ENCODE measurements around the gene RASGRF2. TPM values are rescaled to one million over a fixed set of nuclear protein-coding genes. Genes with fewer than 3 reads are reported as not detected.

RASGRF2 gene
- total and polyA plus RNA-seq, 10 donors: 0.74 to 13.9 (median 8.8) TPM

GRCh38 chr5:81180780-81181460, 220.8 kb downstream of the RASGRF2 start:
- peaks cover 0 to 10% (median 0%) of the 10 kb centered on the region in 6 donors for H3K36me3 ChIP-seq
- no peak for DNase-seq
- TF ChIP-seq CTCF (IDR thresholded peaks at IDR 0.05 in 8 of 11, conservative IDR thresholded peaks at IDR 0.05 in 3 of 11): no peak
- no peak for TF ChIP-seq POLR2A (IDR thresholded peaks at IDR 0.05)
- no peak for TF ChIP-seq POLR2AphosphoS5 (IDR thresholded peaks at IDR 0.05)
- H3K9me3 ChIP-seq: no peaks in the 10 kb centered on the region
- no peaks in the 10 kb centered on the region for H3K27me3 ChIP-seq (replicated peaks in 1 of 7)
- intact Hi-C loops (cut with DNase I; ENCODE audit: low total_unique reads): no loop called here
- H3K27ac ChIP-seq: no peak overlapping the region
- 79 to 91% (median 83%) methylated on average over 5 of the region's 5 CpGs for WGBS, 5 donors
- H3K4me3 ChIP-seq: no peak overlapping the region
- H3K4me1 ChIP-seq: peaks cover 0 to 12% (median 0%) of the 10 kb centered on the region in 6 donors

GRCh38 chr5:81181576-81182316, 221.6 kb downstream of the RASGRF2 start:
- intact Hi-C loops (cut with DNase I; ENCODE audit: low total_unique reads): no loop called here
- Histone ChIP-seq H3K4me3 (no peak overlapping the region), H3K27ac (no peak overlapping the region), H3K27me3 (replicated peaks in 1 of 7) (no peaks in the 10 kb centered on the region), H3K9me3 (no peaks in the 10 kb centered on the region), H3K36me3 (peaks cover 0 to 10% (median 0%) of the 10 kb centered on the region in 6 donors), H3K4me1 (peaks cover 0 to 12% (median 0%) of the 10 kb centered on the region in 6 donors)
- TF ChIP-seq POLR2AphosphoS5 (IDR thresholded peaks at IDR 0.05) (no peak), CTCF (IDR thresholded peaks at IDR 0.05 in 8 of 11, conservative IDR thresholded peaks at IDR 0.05 in 3 of 11) (no peak), POLR2A (IDR thresholded peaks at IDR 0.05) (no peak)
- no peak for DNase-seq
- WGBS, 5 donors: 55 to 81% (median 77%) methylated on average over 4 of the region's 4 CpGs

- WGBS, 5 donors: 77 to 84% (median 82%) methylated on average over 9 of the region's 9 CpGs
- H3K27ac ChIP-seq: no peak overlapping the region
- no peaks in the 10 kb centered on the region for H3K27me3 ChIP-seq (replicated peaks in 1 of 7)
- H3K4me1 ChIP-seq: peaks cover 0 to 12% (median 0%) of the 10 kb centered on the region in 6 donors
- H3K36me3 ChIP-seq: peaks cover 0 to 10% (median 0%) of the 10 kb centered on the region in 6 donors
- intact Hi-C loops (cut with DNase I; ENCODE audit: low total_unique reads): no loop called here
- no peaks in the 10 kb centered on the region for H3K9me3 ChIP-seq
- TF ChIP-seq CTCF (IDR thresholded peaks at IDR 0.05 in 8 of 11, conservative IDR thresholded peaks at IDR 0.05 in 3 of 11): no peak
- no peak for TF ChIP-seq POLR2AphosphoS5 (IDR thresholded peaks at IDR 0.05)
- no peak for TF ChIP-seq POLR2A (IDR thresholded peaks at IDR 0.05)
- H3K4me3 ChIP-seq: no peak overlapping the region
- no peak for DNase-seq
These were observed 222.5 kb downstream of the RASGRF2 start for GRCh38 chr5:81182396-81183390.

Measured in spleen (tissue), 11 donors.